ENCODE measurements around the gene MAP4. TPM values are rescaled to one million over a fixed set of nuclear protein-coding genes. Genes with fewer than 3 reads are reported as not detected.

The MAP4 gene
- total and polyA plus RNA-seq, 4 donors: 16.6 to 41.4 (median 30.8) TPM

- H3K27ac ChIP-seq (ENCODE audit: low read depth in 1 of 2, low read length in 2 of 2): peak overlapping the region; percentile 62 to 86
- peaks cover 7 to 23% (median 18%) of the 10 kb centered on the region in 4 donors for H3K36me3 ChIP-seq (ENCODE audit: control insufficient read depth in 4 of 4, insufficient read depth in 3 of 4, low read depth in 1 of 4, low read length in 3 of 4)
- no peak for DNase-seq (ENCODE audit: low spot score)
- H3K4me1 ChIP-seq (ENCODE audit: control insufficient read depth in 4 of 4, insufficient read depth in 4 of 4, low read length in 3 of 4): peaks cover 13 to 21% (median 17%) of the 10 kb centered on the region in 4 donors
- H3K9me3 ChIP-seq (ENCODE audit: control insufficient read depth in 4 of 4, low read length in 3 of 4): no peaks in the 10 kb centered on the region
- TF ChIP-seq REST (IDR thresholded peaks at IDR 0.05) (no peak), RXRA (IDR thresholded peaks at IDR 0.05) (no peak)
- H3K9ac ChIP-seq (ENCODE audit: low read depth in 1 of 2, low read length in 2 of 2): peak overlapping the region; percentile 90 to 96
- H3K4me3 ChIP-seq (ENCODE audit: low read depth in 1 of 3, low read length in 3 of 3): peak overlapping the region; percentile 98 to 99 (median 98)
- WGBS: 20% methylated on average over 7 of the region's 7 CpGs
- H3K27me3 ChIP-seq (ENCODE audit: control insufficient read depth in 4 of 4, insufficient read depth in 4 of 4, low read length in 3 of 4): no peaks in the 10 kb centered on the region
These were observed 190.6 kb downstream of the MAP4 start for GRCh38 chr3:47825590-47825989.

GRCh38 chr3:47824541-47825473, 191.4 kb downstream of the MAP4 start:
- Histone ChIP-seq H3K4me3 (ENCODE audit: low read depth in 1 of 3, low read length in 3 of 3) (peak overlapping the region; percentile 98 to 99 (median 98)), H3K9me3 (ENCODE audit: control insufficient read depth in 4 of 4, low read length in 3 of 4) (no peaks in the 10 kb centered on the region), H3K9ac (ENCODE audit: low read depth in 1 of 2, low read length in 2 of 2) (peak overlapping the region; percentile 90 to 96), H3K27ac (ENCODE audit: low read depth in 1 of 2, low read length in 2 of 2) (peak overlapping the region; percentile 62 to 86), H3K27me3 (ENCODE audit: control insufficient read depth in 4 of 4, insufficient read depth in 4 of 4, low read length in 3 of 4) (no peaks in the 10 kb centered on the region), H3K36me3 (ENCODE audit: control insufficient read depth in 4 of 4, insufficient read depth in 3 of 4, low read depth in 1 of 4, low read length in 3 of 4) (peaks cover 5 to 23% (median 17%) of the 10 kb centered on the region in 4 donors), H3K4me1 (ENCODE audit: control insufficient read depth in 4 of 4, insufficient read depth in 4 of 4, low read length in 3 of 4) (peaks cover 13 to 21% (median 17%) of the 10 kb centered on the region in 4 donors)
- 3% methylated on average over 77 of the region's 77 CpGs for WGBS
- DNase-seq (ENCODE audit: low spot score): peak; percentile 81
- TF ChIP-seq JUND (IDR thresholded peaks at IDR 0.05) (no peak), FOXA1 (IDR thresholded peaks at IDR 0.05) (no peak), CTCF (IDR thresholded peaks at IDR 0.05; ENCODE audit: low read depth, low read length, missing input control) (peak; percentile 79), GABPA (IDR thresholded peaks at IDR 0.05 in 1 of 2, conservative IDR thresholded peaks at IDR 0.05 in 1 of 2) (no peak), YY1 (IDR thresholded peaks at IDR 0.05) (peak; percentile 74), RAD21 (IDR thresholded peaks at IDR 0.05) (peak in 1 of 2 donors; percentile 52), TAF1 (conservative IDR thresholded peaks at IDR 0.05) (no peak)

- no peaks in the 10 kb centered on the region for H3K9me3 ChIP-seq (ENCODE audit: control insufficient read depth in 4 of 4, low read length in 3 of 4)
- H3K27me3 ChIP-seq (ENCODE audit: control insufficient read depth in 4 of 4, insufficient read depth in 4 of 4, low read length in 3 of 4): no peaks in the 10 kb centered on the region
- H3K4me3 ChIP-seq (ENCODE audit: low read depth in 1 of 3, low read length in 3 of 3): no peak overlapping the region
- no peak for DNase-seq (ENCODE audit: low spot score)
- TF ChIP-seq MAX (IDR thresholded peaks at IDR 0.05) (no peak), RXRA (IDR thresholded peaks at IDR 0.05) (no peak), TAF1 (conservative IDR thresholded peaks at IDR 0.05) (no peak), REST (IDR thresholded peaks at IDR 0.05) (no peak), JUND (IDR thresholded peaks at IDR 0.05) (no peak), SP1 (IDR thresholded peaks at IDR 0.05) (no peak), FOXA2 (IDR thresholded peaks at IDR 0.05) (no peak), ATF3 (IDR thresholded peaks at IDR 0.05) (no peak)
- H3K36me3 ChIP-seq (ENCODE audit: control insufficient read depth in 4 of 4, insufficient read depth in 3 of 4, low read depth in 1 of 4, low read length in 3 of 4): peaks cover 2 to 34% (median 7%) of the 10 kb centered on the region in 4 donors
- H3K9ac ChIP-seq (ENCODE audit: low read depth in 1 of 2, low read length in 2 of 2): no peak overlapping the region
- 94% methylated on average over 7 of the region's 7 CpGs for WGBS
- H3K27ac ChIP-seq (ENCODE audit: low read depth in 1 of 2, low read length in 2 of 2): no peak overlapping the region
- H3K4me1 ChIP-seq (ENCODE audit: control insufficient read depth in 4 of 4, insufficient read depth in 4 of 4, low read length in 3 of 4): no peaks in the 10 kb centered on the region
These were observed 198.6 kb downstream of the MAP4 start for GRCh38 chr3:47817609-47818008.

Measured in liver (tissue), 9 donors.